SK-N-SH (cell line): ENCODE results near the gene CISD2.

Experiments used
- EP300 ChIP-seq, 2 experiments: IDR thresholded peaks; 2 replicates each; pipeline versions ENCODE4 v1.4.0 to v1.6.1; 2012; ENCODE audit warnings: borderline replicate concordance in 1 of 2, low read depth in 1 of 2, low read length in 1 of 2
- EZH2phosphoT487 ChIP-seq: fragments of 200-600 bp; sonication (generic); IDR thresholded peaks from 2 replicates; pipeline ENCODE4 v1.6.1; 2017; ENCODE audit warnings: low read depth, mixed run types, mild to moderate bottlenecking, antibody characterized with exemption, moderate library complexity, borderline replicate concordance
- FOXJ3 ChIP-seq: sonication (generic); formaldehyde crosslinking; IDR thresholded peaks from 2 replicates; pipeline ENCODE4 v1.5.1; 2020; ENCODE audit warnings: mild to moderate bottlenecking, missing genetic modification reagents
- GABPA ChIP-seq: IDR thresholded peaks from 2 replicates; pipeline ENCODE4 v1.4.0; 2012; ENCODE audit warnings: low read depth, mild to moderate bottlenecking
- NRF1 ChIP-seq: IDR thresholded peaks from 2 replicates; pipeline ENCODE4 v1.6.1; 2012; ENCODE audit warnings: low read depth, mild to moderate bottlenecking, low read length
- POLR2AphosphoS5 ChIP-seq: IDR thresholded peaks from 2 replicates; pipeline ENCODE4 v1.6.1; 2012; ENCODE audit warnings: low read depth, low read length
- RAD21 ChIP-seq: IDR thresholded peaks from 2 replicates; pipeline ENCODE4 v1.6.1; 2012; ENCODE audit warnings: mild to moderate bottlenecking, low read length
- RFX5 ChIP-seq: IDR thresholded peaks from 2 replicates; pipeline ENCODE4 v1.6.1; 2012; ENCODE audit warnings: mild to moderate bottlenecking, improper control_type of control experiment, low read length
- SIN3A ChIP-seq: IDR thresholded peaks from 2 replicates; pipeline ENCODE4 v1.6.1; 2012; ENCODE audit warnings: low read depth, mild to moderate bottlenecking, low read length, moderate library complexity, borderline replicate concordance
- TAF1 ChIP-seq: IDR thresholded peaks from 2 replicates; pipeline ENCODE4 v1.6.1; 2012; ENCODE audit warnings: low read depth, mild to moderate bottlenecking, low read length, moderate library complexity, borderline replicate concordance
- TCF12 ChIP-seq: IDR thresholded peaks from 2 replicates; pipeline ENCODE4 v1.4.0; 2012
- TF ChIP-seq, protein P1 (sequence below): fragments of 200-600 bp; sonication (generic); IDR thresholded peaks from 2 replicates; pipeline ENCODE4 v1.6.1; 2017; ENCODE audit warnings: antibody characterized with exemption, mild to moderate bottlenecking, moderate library complexity
- TF ChIP-seq, protein P2 (sequence below): IDR thresholded peaks from 2 replicates; pipeline ENCODE4 v1.4.0; 2012; ENCODE audit warnings: low read depth, borderline replicate concordance

DNA sequence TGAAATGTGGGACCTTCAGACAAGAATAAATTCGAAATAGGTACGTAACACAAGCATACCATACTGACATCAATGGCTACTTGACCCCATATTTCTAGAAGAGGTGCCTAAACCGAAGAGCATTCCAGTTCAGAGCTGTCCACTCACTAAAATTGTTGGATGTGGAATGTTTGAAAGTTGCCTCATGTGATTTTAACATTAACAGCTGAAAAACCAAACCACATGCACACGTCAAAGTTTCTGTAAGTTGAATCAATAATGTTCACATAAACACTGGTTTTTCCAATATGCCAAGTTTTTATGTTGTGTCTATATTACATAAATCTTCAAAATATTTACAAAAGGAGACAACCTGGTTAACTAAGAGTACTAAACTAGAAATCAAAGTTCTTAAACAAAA lies 44.9 kb upstream of the CISD2 start:
- TF ChIP-seq, protein P1, sequence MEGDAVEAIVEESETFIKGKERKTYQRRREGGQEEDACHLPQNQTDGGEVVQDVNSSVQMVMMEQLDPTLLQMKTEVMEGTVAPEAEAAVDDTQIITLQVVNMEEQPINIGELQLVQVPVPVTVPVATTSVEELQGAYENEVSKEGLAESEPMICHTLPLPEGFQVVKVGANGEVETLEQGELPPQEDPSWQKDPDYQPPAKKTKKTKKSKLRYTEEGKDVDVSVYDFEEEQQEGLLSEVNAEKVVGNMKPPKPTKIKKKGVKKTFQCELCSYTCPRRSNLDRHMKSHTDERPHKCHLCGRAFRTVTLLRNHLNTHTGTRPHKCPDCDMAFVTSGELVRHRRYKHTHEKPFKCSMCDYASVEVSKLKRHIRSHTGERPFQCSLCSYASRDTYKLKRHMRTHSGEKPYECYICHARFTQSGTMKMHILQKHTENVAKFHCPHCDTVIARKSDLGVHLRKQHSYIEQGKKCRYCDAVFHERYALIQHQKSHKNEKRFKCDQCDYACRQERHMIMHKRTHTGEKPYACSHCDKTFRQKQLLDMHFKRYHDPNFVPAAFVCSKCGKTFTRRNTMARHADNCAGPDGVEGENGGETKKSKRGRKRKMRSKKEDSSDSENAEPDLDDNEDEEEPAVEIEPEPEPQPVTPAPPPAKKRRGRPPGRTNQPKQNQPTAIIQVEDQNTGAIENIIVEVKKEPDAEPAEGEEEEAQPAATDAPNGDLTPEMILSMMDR, result no peak
- TF ChIP-seq FOXJ3 (CRISPR knock-in tag) (no peak), SIN3A (no peak), TCF12 (no peak), GABPA (no peak), EP300 (IDR thresholded peaks at IDR 0.05; ENCODE audit: borderline replicate concordance in 1 of 2, low read depth in 1 of 2, low read length in 1 of 2) (no peak), NRF1 (no peak), EZH2phosphoT487 (no peak), POLR2AphosphoS5 (no peak), RAD21 (no peak), RFX5 (no peak), TAF1 (no peak)
- TF ChIP-seq, protein P2, sequence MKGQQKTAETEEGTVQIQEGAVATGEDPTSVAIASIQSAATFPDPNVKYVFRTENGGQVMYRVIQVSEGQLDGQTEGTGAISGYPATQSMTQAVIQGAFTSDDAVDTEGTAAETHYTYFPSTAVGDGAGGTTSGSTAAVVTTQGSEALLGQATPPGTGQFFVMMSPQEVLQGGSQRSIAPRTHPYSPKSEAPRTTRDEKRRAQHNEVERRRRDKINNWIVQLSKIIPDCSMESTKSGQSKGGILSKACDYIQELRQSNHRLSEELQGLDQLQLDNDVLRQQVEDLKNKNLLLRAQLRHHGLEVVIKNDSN, result no peak
